Measurements from ENCODE around the gene ADIPOR1. TPM values are rescaled to one million over a fixed set of nuclear protein-coding genes. Genes with fewer than 3 reads are reported as not detected.

Gene ADIPOR1
- total RNA-seq, 2 experiments from 2014 or later: 49.4 to 57.4 TPM

DNA sequence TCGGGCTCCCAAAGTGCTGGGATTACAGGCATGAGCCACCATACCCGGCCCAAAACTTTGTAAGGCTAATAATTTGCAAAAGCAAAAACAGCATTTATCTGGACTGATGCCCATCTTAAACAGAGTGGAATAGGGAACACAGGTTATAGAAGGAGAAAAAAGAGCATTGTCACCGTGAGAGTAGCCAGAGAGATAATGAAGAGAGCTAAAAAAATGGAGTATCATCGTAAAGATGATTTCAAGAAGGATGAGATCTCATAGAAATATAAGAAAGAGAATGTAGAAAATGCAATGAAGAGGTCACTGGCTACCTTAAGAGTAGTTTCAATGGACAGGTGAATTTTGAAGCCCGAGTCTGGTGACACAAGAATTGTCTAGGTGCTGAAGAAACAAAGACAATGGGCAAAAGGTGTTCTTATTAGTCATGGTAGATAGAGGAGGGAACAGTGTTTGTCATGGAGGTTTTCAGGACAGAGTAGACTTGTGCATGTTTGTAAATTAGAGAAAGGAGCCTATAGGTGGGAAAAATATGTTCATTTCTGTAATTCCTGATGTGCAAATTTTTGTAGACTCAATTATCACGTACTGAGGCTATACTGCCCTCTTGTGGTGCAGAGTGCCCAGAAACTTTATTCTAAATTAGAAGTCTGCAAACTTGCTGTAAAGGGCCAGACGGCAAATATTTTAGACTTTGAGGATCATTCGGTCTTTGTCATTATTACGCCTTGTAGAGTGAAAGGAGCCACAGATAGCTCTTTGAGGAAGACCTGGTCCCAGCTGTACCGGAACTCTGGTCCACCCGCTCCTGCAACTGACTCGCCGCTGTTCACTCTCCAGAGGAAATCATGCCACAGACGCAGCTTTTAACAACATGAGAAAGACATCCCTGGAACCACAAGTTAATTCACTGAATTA is 41.0 kb upstream of the ADIPOR1 start:
- H4K20me1 ChIP-seq (ENCODE audit: insufficient read depth, low read length): no peaks in the 10 kb centered on the region
- H3K4me3 ChIP-seq (ENCODE audit: low read depth, low read length, poor library complexity, severe bottlenecking): peak overlapping the region; percentile 22
- H3K9me3 ChIP-seq (ENCODE audit: low read length): no peaks in the 10 kb centered on the region
- peak overlapping the region; percentile 63 for H3K4me2 ChIP-seq (ENCODE audit: low read length)
- DNase-seq (ENCODE audit: low spot score): peak; percentile 83
- CTCF ChIA-PET (ENCODE audit: unreplicated experiment): no interaction called here
- peak overlapping the region; percentile 65 for H3K27ac ChIP-seq (ENCODE audit: low read depth, low read length, poor library complexity, severe bottlenecking)
- no peaks in the 10 kb centered on the region for H3K9me2 ChIP-seq (ENCODE audit: insufficient read depth, low read length)
- POLR2A ChIA-PET: interaction anchor here (0.7 to 0.9 kb wide), 2 partner anchors 17 to 32 kb away, joined by 3 to 8 read pairs; no protein-coding TSS in a partner anchor
- intact Hi-C loops (cut with micrococcal nuclease; ENCODE audit: unreplicated experiment): loop anchor here (2.0 to 5.0 kb wide), 3 partner anchors 72 to 247 kb away; partner anchors contain the start of genes KLHL12 and RABIF
- H3K36me3 ChIP-seq (ENCODE audit: insufficient read depth, low read length): no peaks in the 10 kb centered on the region
- peaks cover 16% of the 10 kb centered on the region for H3K4me1 ChIP-seq (ENCODE audit: insufficient read depth, low read length, poor library complexity, severe bottlenecking)
- no TSS peak for BruUV-seq (replicated peaks)
- TF ChIP-seq EZH2phosphoT487 (IDR thresholded peaks at IDR 0.05; ENCODE audit: borderline replicate concordance, low read depth, low read length): no peak
- peak; percentile 96 for TF ChIP-seq CTCF (conservative IDR thresholded peaks at IDR 0.05; ENCODE audit: low read length)
- peak overlapping the region; percentile 76; the same call in 1 of the 2 replicates for H2AFZ ChIP-seq (ENCODE audit: low read length)
- H3K79me2 ChIP-seq (ENCODE audit: insufficient read depth, low read depth, low read length): no peaks in the 10 kb centered on the region

DNA sequence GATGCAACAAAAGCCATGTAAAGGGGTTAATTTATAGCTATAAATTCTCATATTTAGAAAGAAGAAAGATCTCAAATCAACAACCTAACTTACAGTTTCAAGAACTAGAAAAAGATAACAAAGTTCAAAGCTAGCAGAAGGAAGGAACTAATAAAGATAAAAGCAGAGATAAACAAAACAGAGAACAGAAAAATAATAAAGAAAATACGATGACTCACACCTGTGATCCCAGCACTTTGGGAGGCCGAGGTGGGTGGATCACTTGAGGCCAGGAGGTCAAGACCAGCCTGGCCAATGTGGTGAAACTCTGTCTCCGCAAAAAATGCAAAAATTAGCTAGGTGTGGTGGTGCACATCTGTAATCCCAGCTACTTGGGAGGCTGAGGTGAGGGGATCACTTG is 36.6 kb upstream of the ADIPOR1 start:
- Histone ChIP-seq H4K20me1 (ENCODE audit: insufficient read depth, low read length) (no peaks in the 10 kb centered on the region), H3K4me3 (ENCODE audit: low read depth, low read length, poor library complexity, severe bottlenecking) (no peak overlapping the region), H3K4me2 (ENCODE audit: low read length) (no peak overlapping the region), H3K4me1 (ENCODE audit: insufficient read depth, low read length, poor library complexity, severe bottlenecking) (peaks cover 9% of the 10 kb centered on the region), H3K36me3 (ENCODE audit: insufficient read depth, low read length) (no peaks in the 10 kb centered on the region), H3K9me2 (ENCODE audit: insufficient read depth, low read length) (no peaks in the 10 kb centered on the region), H3K27ac (ENCODE audit: low read depth, low read length, poor library complexity, severe bottlenecking) (no peak overlapping the region), H3K9me3 (ENCODE audit: low read length) (no peaks in the 10 kb centered on the region), H3K79me2 (ENCODE audit: insufficient read depth, low read depth, low read length) (no peaks in the 10 kb centered on the region), H2AFZ (ENCODE audit: low read length) (no peak overlapping the region)
- BruUV-seq (replicated peaks): no TSS peak
- CTCF ChIA-PET (ENCODE audit: unreplicated experiment): no interaction called here
- intact Hi-C loops (cut with micrococcal nuclease; ENCODE audit: unreplicated experiment): loop anchor here (5.0 kb wide), 1 partner anchor 242 kb away; no protein-coding TSS in a partner anchor
- no peak for DNase-seq (ENCODE audit: low spot score)
- no peak for TF ChIP-seq EZH2phosphoT487 (IDR thresholded peaks at IDR 0.05; ENCODE audit: borderline replicate concordance, low read depth, low read length)
- TF ChIP-seq CTCF (conservative IDR thresholded peaks at IDR 0.05; ENCODE audit: low read length): no peak
- POLR2A ChIA-PET: interaction anchor here (0.6 to 1.8 kb wide), 5 partner anchors 10 to 76 kb away, joined by 3 to 8 read pairs (median 4); partner anchors contain the start of gene TMEM183A
